K562 (cell line): ENCODE measurements around the gene PATL2. TPM values are rescaled to one million over a fixed set of nuclear protein-coding genes. Genes with fewer than 3 reads are reported as not detected.

Experiments used
- AFF1 ChIP-seq, 2 experiments: fragments of 450-650 bp; IDR thresholded peaks; 2 replicates each; pipeline ENCODE4 v1.6.1; 2018; ENCODE audit warnings: mild to moderate bottlenecking in 2 of 2, low read depth in 1 of 2; ENCODE audit not compliant: partially characterized antibody in 2 of 2
- MAFK ChIP-seq: IDR thresholded peaks from 2 replicates; pipeline ENCODE4 v1.6.1; 2011; ENCODE audit warnings: low read length, improper control_type of control experiment
- MXD1 ChIP-seq: fragments of 250-450 bp; sonication (Bioruptor Pico); IDR thresholded peaks from 2 replicates; pipeline ENCODE4 v1.8.0; 2021; ENCODE audit warnings: borderline replicate concordance, mild to moderate bottlenecking, moderate library complexity; ENCODE audit not compliant: poor library complexity, severe bottlenecking
- NEUROD1 ChIP-seq: fragments of 150-350 bp; IDR thresholded peaks from 2 replicates; pipeline ENCODE4 v1.6.1; 2014; ENCODE audit warnings: borderline replicate concordance, low read length, low read depth; ENCODE audit not compliant: partially characterized antibody
- NR1H2 ChIP-seq: sonication (generic); formaldehyde crosslinking; IDR thresholded peaks from 2 replicates; pipeline ENCODE4 v1.4.0; 2020; ENCODE audit warnings: mild to moderate bottlenecking, missing genetic modification reagents
- OTX1 ChIP-seq: fragments of 450-650 bp; formaldehyde crosslinking; IDR thresholded peaks from 2 replicates; pipeline ENCODE4 v1.4.0; 2022; ENCODE audit warnings: mild to moderate bottlenecking
- PURB ChIP-seq: sonication (generic); formaldehyde crosslinking; IDR thresholded peaks from 2 replicates; pipeline ENCODE4 v1.9.0; 2021; ENCODE audit warnings: low read depth, mild to moderate bottlenecking, missing genetic modification reagents
- SMARCE1 ChIP-seq: fragments of 450-650 bp; IDR thresholded peaks from 2 replicates; pipeline ENCODE4 v1.7.1; 2016; ENCODE audit warnings: mild to moderate bottlenecking
- SRF ChIP-seq, 2 experiments: fragments of 250-450, 450-650 bp in 1 of 2; sonication (Bioruptor Pico) in 1 of 2; sonication (generic) in 1 of 2; formaldehyde crosslinking; IDR thresholded peaks; 2 replicates each; pipeline versions ENCODE4 v1.5.0 to v1.5.1; 2020 to 2022; ENCODE audit warnings: mild to moderate bottlenecking in 1 of 2, missing genetic modification reagents in 1 of 2
- ZBTB40 ChIP-seq, 2 experiments: fragments of 450-650 bp in 1 of 2; sonication (generic) in 1 of 2; formaldehyde crosslinking in 1 of 2; IDR thresholded peaks; 2 replicates each; pipeline versions ENCODE4 v1.7.1 to v1.9.0; 2016 to 2022; ENCODE audit warnings: inconsistent platforms in 1 of 2, mild to moderate bottlenecking in 1 of 2, missing genetic modification reagents in 1 of 2
- ZNF140 ChIP-seq: fragments of 250-450 bp; sonication (Bioruptor Pico); IDR thresholded peaks from 2 replicates; pipeline ENCODE4 v1.8.0; 2021; ENCODE audit warnings: moderate library complexity, mild to moderate bottlenecking, inconsistent platforms
- polyA plus RNA-seq, 8 experiments: library from polyadenylated mRNA; depleted of rRNA in 4 of 8; stranded (reverse) in 5 of 8; unstranded in 3 of 8; fragments of >200 nt; fragmentation: Nextera tagmentation in 2 of 8; fragmentation: Illumina TruSeq in 1 of 8; extraction: Ambion mirVana in 2 of 8; extraction: Trizol in 1 of 8; gene quantifications; 2 replicates each; pipeline versions ENCODE4 v1.2.1 to v1.2.3, GENCODE V29; 2011 to 2014; ENCODE audit warnings: inconsistent platforms in 1 of 8, missing spikeins in 1 of 8
- total RNA-seq, 7 experiments: library from RNA; depleted of rRNA in 6 of 7; stranded (reverse); fragments of >200 nt in 6 of 7; fragmentation: Illumina TruSeq in 2 of 7; extraction: Trizol in 2 of 7; gene quantifications; 2 replicates each; pipeline versions ENCODE4 v1.2.1 to v1.2.3, GENCODE V29; 2011 to 2021; ENCODE audit warnings: low replicate concordance in 1 of 7

The PATL2 gene
- total and polyA plus RNA-seq, 9 of the 15 experiments (the other 6 are each of a cell fraction or from before 2014, with no cell fraction given): 0.42 to 1.1 (median 0.86) TPM

GRCh38 chr15:44712346-44713005 is 1.4 kb upstream of the PATL2 start (continued):
- no peak for TF ChIP-seq ZNF140 (CRISPR knock-in tag)
- TF ChIP-seq PURB (CRISPR knock-in tag): no peak
- no peak for TF ChIP-seq NEUROD1
- TF ChIP-seq MXD1 (CRISPR knock-in tag): peak; percentile 30
- no peak for TF ChIP-seq NR1H2
- peak; percentile 45; the same call in 1 of the 2 replicates for TF ChIP-seq SMARCE1
- TF ChIP-seq AFF1 (IDR thresholded peaks at IDR 0.05; ENCODE audit: low read depth in 1 of 2, partially characterized antibody in 2 of 2): peak; percentile 39 to 47
- peak in 1 of 2 experiments; percentile 15; a peak in 1 of 4 replicates for TF ChIP-seq SRF (CRISPR knock-in tag; IDR thresholded peaks at IDR 0.05)
- no peak for TF ChIP-seq MAFK
- 0 out of 2 replicates have a peak, but pooled peaks have one; percentile 34 for TF ChIP-seq ZBTB40 (IDR thresholded peaks at IDR 0.05)
- TF ChIP-seq ZBTB40 (CRISPR knock-in tag; IDR thresholded peaks at IDR 0.05): no peak
- no peak for TF ChIP-seq OTX1 (CRISPR knock-in tag)
